ENCODE measurements around the gene TM4SF4.

TM4SF4 gene

DNA sequence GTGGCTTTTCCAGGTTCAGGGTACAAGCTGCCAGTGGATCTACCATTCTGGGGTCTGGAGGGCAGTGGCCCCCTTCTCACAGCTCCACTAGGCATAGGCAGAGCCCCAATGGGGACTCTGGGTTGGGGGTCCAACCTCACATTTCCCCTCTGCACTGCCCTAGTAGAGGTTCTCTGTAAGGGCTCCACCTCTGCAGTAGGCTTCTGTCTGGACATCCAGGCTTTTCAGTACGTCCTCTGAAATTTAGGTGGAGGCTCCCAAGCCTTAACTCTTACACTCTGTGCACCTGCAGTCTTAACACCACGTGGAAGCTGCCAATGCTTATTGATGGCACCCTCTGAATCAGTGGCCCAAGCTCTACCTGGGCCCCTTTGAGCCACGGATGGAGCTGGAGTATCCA, 22.5 kb upstream of the TM4SF4 start:
- in situ Hi-C loops (cut with HindIII; ENCODE audit: low sequenced_read_pairs): no loop called here
- H3K4me3 ChIP-seq (ENCODE audit: low read depth, low read length): no peak overlapping the region
- no peak for DNase-seq (ENCODE audit: low read depth, low spot score)
- TF ChIP-seq, protein P1, sequence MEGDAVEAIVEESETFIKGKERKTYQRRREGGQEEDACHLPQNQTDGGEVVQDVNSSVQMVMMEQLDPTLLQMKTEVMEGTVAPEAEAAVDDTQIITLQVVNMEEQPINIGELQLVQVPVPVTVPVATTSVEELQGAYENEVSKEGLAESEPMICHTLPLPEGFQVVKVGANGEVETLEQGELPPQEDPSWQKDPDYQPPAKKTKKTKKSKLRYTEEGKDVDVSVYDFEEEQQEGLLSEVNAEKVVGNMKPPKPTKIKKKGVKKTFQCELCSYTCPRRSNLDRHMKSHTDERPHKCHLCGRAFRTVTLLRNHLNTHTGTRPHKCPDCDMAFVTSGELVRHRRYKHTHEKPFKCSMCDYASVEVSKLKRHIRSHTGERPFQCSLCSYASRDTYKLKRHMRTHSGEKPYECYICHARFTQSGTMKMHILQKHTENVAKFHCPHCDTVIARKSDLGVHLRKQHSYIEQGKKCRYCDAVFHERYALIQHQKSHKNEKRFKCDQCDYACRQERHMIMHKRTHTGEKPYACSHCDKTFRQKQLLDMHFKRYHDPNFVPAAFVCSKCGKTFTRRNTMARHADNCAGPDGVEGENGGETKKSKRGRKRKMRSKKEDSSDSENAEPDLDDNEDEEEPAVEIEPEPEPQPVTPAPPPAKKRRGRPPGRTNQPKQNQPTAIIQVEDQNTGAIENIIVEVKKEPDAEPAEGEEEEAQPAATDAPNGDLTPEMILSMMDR (IDR thresholded peaks at IDR 0.05; ENCODE audit: low read depth, low read length): no peak

DNA sequence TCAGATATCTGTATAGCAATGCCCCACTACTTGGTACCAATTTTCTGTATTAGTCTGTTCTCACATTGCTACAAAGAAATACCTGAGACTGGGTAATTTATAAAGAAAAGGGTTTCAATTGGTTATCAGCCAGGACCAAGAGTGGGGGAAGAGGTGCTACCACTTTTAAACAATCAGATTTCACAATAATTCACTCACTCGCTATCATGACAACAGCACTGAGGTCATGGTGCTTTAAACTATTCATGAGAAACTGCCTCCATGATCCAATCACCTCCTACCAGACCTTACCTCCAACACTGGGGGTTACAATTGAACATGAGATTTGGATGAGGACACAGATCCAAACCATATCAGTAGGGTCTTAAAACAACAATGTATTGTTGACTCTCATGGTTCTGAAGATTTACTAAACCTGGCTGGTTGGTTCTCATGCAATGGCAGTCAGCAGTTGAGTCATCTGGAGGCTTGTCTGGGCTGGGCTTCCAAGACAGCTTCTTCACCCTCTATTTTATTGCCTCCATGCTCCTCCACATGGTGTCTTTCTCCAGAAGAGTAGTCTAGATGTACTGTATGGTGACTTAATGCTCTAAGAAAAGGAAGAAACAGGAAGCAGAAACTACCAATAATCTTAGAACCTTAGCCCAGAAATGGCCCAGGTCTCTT, 21.2 kb upstream of the TM4SF4 start:
- in situ Hi-C loops (cut with HindIII; ENCODE audit: low sequenced_read_pairs): no loop called here

DNA sequence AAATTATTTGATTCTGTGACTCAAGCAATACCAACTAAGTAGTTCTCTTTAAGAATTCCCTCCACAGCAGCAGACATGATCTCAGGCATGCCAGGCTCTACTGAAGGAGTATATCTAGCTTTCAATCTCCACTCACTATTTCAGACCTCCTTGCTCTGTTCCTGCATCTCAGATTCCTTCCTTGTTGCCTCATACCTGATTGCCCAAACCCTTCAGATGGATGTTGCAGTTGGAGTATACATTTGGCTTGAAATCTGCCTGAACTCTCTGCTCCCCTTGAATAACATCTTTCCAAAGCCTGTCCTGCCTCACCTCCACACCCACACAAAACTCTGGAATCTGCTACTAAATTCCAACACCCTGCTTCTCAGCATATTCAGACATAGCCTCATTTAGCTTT, 19.8 kb upstream of the TM4SF4 start:
- in situ Hi-C loops (cut with HindIII; ENCODE audit: low sequenced_read_pairs): no loop called here

More for the DNA sequence above, 21.2 kb upstream of the TM4SF4 start:
- H3K4me3 ChIP-seq (ENCODE audit: low read depth, low read length): no peak overlapping the region
- TF ChIP-seq, protein P1 (IDR thresholded peaks at IDR 0.05; ENCODE audit: low read depth, low read length): no peak
- DNase-seq (ENCODE audit: low read depth, low spot score): no peak

DNA sequence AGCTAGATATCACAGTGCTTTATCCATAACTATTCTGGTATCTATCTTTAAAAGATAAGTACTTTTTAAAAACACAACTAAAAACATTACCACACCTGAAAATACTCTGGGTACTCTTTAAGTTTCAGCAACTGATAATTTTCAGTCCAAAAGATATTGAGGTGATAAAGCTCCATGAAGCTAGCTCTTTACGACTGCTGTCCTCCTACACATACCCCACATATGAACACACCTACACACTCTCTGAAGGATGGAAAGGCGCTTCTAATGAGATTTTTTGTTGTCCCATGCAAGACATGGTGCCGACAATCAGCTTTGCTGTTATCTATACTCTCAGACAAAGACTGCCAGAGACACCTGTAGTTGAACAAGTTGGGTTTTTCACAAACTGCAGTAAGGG, 19.1 kb upstream of the TM4SF4 start:
- TF ChIP-seq, protein P1 (IDR thresholded peaks at IDR 0.05; ENCODE audit: low read depth, low read length): no peak
- DNase-seq (ENCODE audit: low read depth, low spot score): no peak
- H3K4me3 ChIP-seq (ENCODE audit: low read depth, low read length): no peak overlapping the region
- in situ Hi-C loops (cut with HindIII; ENCODE audit: low sequenced_read_pairs): no loop called here

More for the DNA sequence above, 19.8 kb upstream of the TM4SF4 start:
- TF ChIP-seq, protein P1 (IDR thresholded peaks at IDR 0.05; ENCODE audit: low read depth, low read length): no peak
- no peak overlapping the region for H3K4me3 ChIP-seq (ENCODE audit: low read depth, low read length)
- DNase-seq (ENCODE audit: low read depth, low spot score): no peak

DNA sequence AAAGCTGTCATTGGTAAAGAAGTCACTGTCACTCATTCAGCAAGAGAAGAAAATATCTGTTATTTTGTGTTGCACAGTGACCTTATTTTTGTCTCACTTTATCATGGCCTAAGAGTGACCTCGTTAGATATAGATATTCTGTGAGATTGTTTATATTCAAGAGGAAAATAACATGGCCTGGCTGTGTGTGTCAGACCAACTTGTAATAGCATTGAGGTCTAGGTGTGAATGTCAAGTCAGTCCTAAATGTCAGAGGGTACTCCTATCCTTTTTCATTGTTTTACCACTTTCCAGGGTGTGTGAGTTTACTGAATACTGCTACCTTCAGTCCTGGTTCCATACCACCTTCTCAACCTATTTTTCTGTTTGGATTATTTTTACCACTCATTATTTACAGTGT, 18.5 kb upstream of the TM4SF4 start:
- in situ Hi-C loops (cut with HindIII; ENCODE audit: low sequenced_read_pairs): no loop called here
- DNase-seq (ENCODE audit: low read depth, low spot score): no peak
- TF ChIP-seq, protein P1 (IDR thresholded peaks at IDR 0.05; ENCODE audit: low read depth, low read length): no peak
- no peak overlapping the region for H3K4me3 ChIP-seq (ENCODE audit: low read depth, low read length)

DNA sequence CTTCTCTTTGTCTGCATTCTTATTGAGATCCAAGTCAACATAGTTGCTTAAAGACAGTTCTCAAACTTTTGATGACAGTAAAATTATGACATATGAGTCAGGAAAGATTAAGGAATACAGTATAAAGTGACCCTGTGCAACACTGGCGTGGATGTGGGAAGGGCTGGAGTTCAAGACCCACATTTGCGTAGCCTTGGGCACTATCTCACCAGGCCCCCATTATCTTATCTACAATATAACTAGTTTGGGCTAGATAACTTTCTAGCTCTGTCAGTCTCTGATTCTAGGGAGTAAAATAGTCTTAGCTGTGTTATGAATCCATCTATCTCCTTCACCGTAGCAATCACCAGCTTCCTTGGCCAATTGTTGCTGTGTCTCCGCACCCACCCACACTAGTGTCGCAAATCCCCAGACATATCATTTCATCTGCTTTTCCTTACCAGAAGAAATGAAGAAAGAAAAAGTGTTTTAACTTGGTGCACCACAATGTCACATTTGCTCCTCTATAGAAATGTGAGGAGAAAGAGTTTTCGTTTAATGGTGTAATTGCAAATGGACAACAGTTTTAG, 14.9 kb upstream of the TM4SF4 start:
- in situ Hi-C loops (cut with HindIII; ENCODE audit: low sequenced_read_pairs): no loop called here
- no peak overlapping the region for H3K4me3 ChIP-seq (ENCODE audit: low read depth, low read length)
- DNase-seq (ENCODE audit: low read depth, low spot score): no peak
- TF ChIP-seq, protein P1 (IDR thresholded peaks at IDR 0.05; ENCODE audit: low read depth, low read length): no peak
